ENCODE results near the gene ACADVL. TPM values are rescaled to one million over a fixed set of nuclear protein-coding genes. Genes with fewer than 3 reads are reported as not detected.
"Not testable (repeated sequence)": the region's sequence is repeated elsewhere in the genome, so short reads cannot be mapped to it uniquely, and the experiment has no call there.

ACADVL gene
- polyA plus RNA-seq (ENCODE audit: insufficient read length in 4 of 4) = 100 to 1,000 TPM; 318 to 561 (median 453) TPM

DNA sequence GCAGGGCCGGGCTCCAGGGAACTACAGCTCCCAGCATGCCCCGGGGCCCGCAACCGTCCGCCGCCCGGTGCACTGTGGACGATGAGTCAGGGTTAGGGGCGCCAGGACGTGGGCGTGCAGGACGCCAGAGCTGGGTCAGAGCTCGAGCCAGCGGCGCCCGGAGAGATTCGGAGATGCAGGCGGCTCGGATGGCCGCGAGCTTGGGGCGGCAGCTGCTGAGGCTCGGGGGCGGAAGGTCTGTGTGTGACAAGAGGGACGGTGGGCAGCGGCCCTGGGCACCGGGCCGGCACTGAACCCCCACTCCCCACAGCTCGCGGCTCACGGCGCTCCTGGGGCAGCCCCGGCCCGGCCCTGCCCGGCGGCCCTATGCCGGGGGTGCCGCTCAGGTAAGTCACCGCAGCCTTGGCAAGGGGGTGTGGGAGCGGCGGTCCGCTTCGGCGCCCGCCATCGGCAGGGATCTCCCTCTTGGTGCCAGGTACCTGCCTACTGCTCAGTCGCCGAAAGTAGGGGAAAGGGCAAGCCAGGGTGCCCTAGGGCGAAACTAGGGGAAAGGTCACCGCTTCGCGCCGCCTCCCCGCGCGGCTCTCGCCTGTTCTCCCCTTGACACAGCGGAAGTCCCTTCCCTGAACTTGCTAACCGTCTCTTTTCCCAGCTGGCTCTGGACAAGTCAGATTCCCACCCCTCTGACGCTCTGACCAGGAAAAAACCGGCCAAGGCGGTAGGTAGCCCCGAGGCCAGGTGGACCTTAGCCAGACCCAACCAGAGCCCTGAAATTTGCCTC lies at the start of gene ACADVL, which contains the start of gene DLG4:
ACADVL (plus strand) TSS at position 127 of the 781 bp plus-strand sequence; CDS start at position 174, 47 bp downstream.
DLG4 (minus strand) TSS at position 25 of the 781 bp plus-strand sequence.
- peak in 1 of 4 donors; percentile 74 for DNase-seq (ENCODE audit: low read depth in 4 of 4, low spot score in 3 of 4)

DNA sequence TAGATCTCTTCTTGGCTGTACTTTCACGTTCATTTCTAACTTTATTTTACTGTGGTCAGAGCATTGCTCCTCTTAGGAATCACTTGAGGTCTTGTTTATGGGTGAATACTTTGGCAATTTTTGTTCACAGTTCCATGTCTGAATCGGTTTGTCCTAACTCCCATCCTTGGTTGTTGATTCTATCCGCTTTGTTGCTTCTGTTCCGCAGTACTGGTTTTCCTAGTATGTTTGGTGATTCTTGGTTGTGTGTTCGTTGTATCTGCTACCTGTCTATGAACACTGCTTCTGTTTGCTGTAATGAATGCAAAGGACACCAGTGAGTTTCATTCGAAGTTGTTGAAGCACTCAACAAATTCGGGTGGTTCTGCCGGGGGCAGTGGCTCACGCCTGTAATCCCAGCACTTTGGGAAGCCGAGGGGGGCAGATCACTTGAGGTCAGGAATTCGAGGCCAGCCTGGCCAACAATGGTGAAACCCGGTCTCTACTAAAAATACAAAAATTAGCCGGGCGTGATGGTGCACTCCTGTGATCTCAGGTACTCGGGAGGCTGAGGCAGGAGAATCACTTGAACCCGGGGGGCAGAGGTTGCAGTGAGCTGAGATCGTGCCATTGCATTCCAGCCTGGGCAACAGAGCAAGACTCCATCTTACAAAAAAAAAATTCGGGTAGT lies 47.1 kb upstream of the ACADVL start:
- not testable (repeated sequence) for DNase-seq (ENCODE audit: low read depth in 4 of 4, low spot score in 3 of 4)

DNA sequence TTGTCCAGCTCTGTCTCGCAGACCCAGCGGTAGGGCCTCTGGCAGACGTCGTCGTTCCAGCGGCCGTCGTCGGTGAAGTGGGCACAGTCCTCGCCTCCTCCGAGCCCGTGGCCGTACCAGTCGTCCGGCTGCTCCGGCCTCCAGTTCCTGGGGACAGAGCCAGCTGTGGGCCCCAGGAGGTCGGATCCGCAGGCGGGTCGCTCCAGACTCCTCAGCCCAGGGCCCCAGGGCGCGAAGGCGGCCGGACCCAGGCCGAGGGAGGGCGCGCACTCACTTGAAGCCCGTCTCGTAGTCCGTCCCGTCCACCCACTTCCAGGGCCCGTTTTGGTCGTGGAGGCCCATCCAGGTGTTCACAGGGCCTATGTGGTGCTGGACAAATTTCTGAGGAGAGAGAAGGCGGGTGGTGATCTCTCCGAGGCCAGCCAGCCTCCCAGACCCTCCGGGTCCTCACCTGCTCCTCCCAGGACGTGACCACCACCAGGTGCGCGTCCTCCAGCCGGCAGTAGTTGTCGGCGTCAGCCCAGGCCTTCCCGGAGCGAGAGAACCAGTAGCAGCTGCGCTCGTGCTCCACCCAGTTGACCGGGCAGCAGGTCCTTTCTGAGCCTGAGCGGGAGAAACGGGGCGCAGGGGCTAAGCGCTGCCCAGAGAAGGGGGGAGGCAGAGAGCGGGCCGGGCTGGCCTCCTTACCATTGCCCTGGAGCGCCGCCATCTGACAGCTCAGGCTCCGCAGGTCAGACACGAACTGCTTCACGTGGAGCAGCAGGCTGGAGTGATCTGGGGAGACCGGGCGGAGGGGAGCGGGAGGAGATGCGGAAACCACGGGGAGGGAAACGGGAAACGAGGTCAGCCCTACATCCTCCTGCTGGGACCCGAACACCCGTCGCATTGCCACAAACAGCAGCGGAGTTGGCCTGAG lies 45.8 kb upstream of the ACADVL start:
- peak in 3 of 4 donors; percentile 33 to 46 (median 42) for DNase-seq (ENCODE audit: low read depth in 4 of 4, low spot score in 3 of 4)

DNA sequence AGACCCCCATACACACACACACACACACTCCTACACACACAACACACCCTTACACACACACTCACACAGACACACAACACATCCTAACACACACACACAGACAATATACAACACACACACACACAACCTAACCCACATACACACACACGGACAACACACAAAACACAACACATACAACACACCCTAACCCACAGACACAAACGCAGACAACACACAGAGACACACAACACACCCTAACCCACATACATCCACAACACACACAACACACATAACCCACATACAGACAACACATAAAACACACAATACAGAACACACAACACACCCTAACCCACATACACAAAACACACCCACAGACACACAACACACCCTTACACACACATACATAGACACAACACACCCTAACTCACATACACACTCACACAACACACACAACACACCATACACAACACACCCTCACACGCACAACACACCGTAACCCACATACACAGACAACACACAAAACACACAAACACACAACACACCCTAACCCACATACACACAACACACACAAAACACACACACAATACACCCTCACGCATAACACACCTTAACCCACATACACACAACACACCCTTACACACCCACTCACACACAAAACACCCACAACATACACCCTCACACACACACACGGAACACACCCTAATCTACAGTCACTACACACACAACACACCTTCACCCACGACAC lies 45.0 kb upstream of the ACADVL start:
- no peak for DNase-seq (ENCODE audit: low read depth in 4 of 4, low spot score in 3 of 4)

DNA sequence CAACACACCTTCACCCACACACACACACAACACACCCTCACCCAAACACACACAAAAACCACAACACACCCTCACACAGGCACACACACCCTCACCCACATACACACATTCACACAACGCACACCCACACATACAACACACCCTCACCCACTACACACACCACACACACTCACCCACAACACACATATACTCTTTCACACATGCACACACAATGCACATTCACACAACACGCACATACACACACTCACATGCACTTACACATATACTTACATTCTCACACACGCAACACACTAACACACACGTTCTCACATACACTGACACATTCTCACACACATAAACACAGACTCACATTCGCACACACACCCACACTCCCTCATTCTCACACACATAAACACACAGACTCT lies 44.4 kb upstream of the ACADVL start:
- DNase-seq (ENCODE audit: low read depth in 4 of 4, low spot score in 3 of 4) = no peak

DNA sequence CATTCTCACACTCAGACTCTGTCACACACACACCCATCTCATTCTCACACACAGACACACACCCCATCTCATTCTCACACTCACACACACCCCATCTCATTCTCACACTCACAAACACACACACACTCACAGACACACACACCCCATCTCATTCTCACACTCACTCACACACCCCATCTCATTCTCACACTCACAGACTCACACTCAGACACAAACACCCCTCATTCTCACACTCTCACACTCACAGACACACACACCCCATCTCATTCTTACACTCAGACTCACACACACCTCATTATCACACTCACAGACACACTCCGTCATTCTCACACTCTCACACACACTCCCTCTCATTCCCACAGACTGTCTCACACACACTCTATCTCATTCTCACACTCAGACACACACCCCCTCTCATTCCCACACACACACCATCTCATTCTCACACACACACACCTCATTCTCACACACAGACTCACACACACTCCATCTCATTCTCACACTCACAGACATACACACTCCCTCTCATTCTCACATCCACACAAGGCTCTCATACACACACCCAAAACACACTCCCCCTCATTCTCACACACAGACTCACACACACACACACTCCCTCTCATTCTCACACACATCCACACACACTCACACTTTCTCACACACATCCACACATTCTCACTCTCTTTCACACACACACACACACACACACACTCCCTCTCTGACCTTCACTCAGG lies 43.5 kb upstream of the ACADVL start:
- DNase-seq (ENCODE audit: low read depth in 4 of 4, low spot score in 3 of 4) = no peak

DNA sequence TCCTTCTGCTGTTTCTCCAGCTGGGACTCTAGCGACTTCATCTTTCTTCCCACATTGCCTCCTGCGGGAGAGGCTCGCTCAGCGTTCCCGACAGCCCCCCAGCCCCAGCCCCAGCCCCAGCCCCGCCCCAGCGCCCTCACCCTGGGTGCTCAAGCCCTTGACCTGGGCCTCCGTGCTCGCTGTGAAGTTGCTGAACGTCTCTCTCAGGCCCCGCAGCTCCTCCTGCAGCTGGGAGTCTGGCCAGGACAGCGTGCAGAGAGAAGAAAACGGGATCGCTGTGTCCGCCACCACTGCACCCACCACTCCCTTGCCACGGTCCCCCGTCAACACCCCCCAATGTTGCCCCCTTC lies 42.9 kb upstream of the ACADVL start:
- peak in 1 of 4 donors; percentile 28 for DNase-seq (ENCODE audit: low read depth in 4 of 4, low spot score in 3 of 4)

DNA sequence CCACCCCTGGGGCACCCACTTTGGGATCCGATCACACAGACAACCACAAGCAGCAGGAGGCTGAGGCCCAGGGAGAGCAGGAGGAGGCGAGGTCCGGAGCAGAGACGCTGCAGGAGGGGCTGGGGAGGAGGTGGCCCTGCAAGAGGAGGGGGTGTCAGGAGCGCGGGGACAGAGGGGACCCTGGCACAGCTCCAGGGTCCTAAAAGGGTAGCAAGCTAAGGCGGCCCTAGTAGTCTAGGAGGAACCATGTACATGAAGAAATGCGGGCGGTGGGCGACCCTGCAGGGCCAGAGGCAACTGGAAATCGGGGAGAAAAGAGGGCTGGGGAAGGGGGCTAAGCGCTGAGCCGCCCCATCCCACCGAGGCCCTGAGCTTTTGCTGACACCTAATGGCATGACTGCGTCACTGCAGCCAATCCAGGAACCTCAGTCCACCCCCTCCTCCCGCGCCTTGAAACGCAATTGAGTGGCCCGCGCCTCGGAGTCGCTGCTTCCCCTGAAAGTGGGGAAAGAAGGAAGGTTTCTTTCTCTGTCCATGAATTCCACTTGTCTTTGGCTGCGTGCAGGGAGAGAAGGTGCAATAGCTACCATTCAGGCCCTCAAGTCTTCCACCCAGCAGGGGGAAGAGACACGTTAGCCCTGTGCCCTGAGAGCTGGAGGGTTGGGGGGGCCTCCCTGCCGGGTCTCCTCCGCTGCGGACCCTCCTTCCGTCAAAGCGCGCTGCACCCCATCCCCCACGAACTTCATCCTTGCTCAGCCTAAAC lies 42.4 kb upstream of the ACADVL start:
- peak; percentile 66 to 80 (median 70) for DNase-seq (ENCODE audit: low read depth in 4 of 4, low spot score in 3 of 4)

DNA sequence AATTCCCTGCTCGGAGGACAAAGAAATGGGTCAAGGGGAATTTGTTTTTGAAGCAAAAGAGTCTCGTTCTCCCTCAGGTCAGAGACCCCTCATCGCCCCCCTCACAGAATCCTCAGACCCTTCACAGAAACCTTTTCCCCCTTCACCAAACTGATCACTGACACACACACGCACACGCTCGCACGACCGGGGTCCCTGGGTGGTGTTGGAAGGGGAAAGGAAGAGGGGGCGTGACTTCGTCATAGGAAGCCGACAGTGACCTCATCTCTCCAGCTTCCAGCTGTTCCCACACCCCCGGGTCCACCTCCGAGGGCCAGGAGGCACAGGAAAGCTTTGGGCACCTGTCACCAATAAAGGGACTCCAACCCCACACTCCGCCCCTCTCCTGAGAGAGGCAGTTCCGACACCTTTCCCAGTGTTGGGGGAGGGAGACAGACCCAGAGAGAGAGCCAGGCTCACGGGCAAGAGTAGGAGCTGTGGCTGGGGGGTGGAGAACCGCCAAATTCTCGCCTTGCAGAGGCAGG lies 41.7 kb upstream of the ACADVL start:
- peak in 2 of 4 donors; percentile 10 to 34 for DNase-seq (ENCODE audit: low read depth in 4 of 4, low spot score in 3 of 4)

DNA sequence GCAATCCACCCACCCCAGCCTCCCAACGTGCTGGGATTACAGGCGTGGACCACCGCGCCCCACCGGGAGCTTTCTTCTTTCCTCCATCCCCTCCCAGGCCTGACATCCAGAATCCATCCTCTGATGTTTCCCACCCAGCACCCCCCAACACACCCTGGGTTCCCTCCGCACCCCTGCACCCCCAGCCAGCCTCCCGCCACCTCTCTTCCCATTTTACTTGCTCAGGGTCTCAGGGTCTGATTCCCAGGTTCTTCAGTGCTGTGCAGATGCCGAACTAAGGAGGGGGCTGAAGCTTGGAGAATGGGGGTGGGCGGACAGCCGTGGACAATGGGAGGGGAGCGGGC lies 40.8 kb upstream of the ACADVL start:
- DNase-seq (ENCODE audit: low read depth in 4 of 4, low spot score in 3 of 4) = no peak

DNA sequence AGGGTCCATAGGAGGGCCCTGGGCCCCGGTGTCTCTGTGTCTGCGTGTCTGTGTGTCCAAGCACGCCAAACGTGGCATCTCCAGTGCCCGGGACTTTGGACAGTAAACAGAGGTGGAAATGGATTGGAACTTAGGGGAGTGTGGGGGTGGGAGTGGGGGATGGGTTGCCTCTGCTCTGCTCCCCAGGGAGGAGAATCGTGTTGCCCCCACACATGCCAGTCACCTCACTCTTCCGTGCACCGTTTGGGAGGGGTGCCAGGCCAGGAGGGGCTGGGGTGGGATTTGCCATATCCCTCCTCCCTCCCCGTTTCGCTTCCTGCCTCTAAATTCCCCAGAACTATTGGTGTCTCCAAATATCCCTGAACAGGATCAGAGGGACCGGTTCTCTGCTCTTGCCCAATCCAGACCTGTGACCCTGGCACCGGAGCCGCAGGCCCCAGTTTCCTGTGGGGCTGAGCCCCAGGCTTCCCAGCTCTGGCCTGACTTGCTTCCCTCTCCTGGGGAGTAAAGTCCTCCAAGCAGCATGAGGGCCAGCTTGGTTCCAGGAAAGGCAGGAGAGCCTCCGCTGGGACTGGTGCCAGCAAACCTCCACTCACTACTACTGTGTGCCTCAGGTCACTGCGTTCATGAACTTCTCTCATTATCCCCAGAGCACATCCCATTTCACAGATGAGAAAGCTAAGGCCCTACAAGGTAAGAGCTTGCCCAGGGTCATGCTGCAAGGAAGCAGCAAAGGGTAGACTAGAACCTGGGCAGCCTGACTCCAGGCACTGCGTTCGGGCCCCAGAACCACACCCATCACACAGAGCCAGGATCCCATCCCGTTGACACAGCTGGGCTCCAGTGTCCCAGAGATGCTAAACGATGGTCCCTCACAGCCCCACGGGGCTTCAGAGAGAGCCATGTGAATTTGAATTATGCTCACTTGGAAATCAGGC lies 40.2 kb upstream of the ACADVL start, which contains the start of gene ASGR1:
ASGR1 (minus strand) TSS at position 54 of the 938 bp plus-strand sequence. CDS start 807 bp downstream, outside the sequence.
- DNase-seq (ENCODE audit: low read depth in 4 of 4, low spot score in 3 of 4) = no peak

DNA sequence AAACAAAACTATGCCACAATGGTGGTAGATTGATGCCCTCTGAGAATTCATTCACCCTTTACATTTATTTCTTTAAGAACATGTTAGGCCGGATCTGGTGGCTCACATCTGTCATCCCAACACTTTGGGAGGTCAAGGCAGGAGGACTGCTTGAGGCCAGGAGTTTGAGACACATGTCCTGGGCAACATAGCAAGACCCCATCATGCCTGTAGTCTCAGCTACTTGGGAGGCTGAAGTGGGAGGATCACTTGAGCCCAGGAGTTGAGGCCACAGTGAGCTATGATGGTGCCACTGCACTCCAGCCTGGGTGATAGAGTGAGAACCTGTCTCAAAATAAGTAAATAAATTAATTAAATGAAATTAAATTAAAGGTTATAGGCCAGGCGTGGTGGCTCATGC lies 37.6 kb upstream of the ACADVL start:
- DNase-seq (ENCODE audit: low read depth in 4 of 4, low spot score in 3 of 4) = not testable (repeated sequence)

DNA sequence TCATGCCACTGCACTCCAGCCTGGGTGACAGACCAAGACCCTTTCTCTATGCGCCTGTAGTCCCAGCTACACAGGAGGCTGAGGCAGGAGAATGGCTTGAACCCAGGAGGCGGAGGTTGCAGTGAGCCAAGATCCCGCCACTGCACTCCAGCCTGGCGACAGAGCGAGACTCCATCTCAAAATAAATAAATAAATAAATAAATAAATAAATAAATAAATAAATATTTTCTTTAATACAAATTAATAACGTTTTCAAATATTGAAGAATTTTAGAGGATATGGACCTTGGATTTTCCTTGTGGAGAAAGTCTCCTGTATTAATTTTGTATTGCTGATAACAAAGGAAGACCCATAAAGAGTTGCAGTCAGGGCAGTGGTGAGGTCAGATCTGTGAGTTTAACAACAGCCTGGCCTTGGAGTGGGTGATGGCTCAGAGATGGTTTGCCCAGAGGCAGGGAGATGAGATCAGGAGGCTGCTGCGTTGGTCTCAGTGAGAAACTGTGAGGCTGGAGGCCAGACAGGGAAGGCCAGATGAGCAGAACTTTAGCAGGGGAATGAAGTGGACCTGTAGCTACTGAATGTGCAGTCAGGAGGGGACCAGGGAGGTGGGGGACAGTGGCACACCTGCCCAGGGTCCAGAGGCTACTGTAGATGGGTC lies 36.2 kb upstream of the ACADVL start:
- no peak for DNase-seq (ENCODE audit: low read depth in 4 of 4, low spot score in 3 of 4)

DNA sequence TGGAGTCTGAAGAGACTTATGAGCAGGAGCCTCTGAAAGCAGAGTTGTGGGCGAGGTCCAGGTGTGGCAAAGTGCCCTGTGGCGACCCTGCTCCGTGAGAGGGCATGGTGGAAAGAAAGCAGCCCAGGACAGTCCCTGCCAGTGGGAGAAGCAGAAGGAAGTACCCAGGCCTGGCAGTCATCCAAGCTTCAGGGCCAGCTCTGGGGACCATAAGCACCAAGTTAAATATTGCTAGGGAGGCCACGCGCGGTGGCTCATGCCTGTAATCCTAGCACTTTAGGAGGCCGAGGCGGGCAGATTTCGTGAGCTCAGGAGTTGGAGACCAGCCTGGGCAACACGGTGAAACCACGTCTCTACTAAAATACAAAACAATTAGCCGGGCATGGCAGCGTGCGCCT lies 35.6 kb upstream of the ACADVL start:
- DNase-seq (ENCODE audit: low read depth in 4 of 4, low spot score in 3 of 4) = peak in 3 of 4 donors; percentile 36 to 65 (median 60)

DNA sequence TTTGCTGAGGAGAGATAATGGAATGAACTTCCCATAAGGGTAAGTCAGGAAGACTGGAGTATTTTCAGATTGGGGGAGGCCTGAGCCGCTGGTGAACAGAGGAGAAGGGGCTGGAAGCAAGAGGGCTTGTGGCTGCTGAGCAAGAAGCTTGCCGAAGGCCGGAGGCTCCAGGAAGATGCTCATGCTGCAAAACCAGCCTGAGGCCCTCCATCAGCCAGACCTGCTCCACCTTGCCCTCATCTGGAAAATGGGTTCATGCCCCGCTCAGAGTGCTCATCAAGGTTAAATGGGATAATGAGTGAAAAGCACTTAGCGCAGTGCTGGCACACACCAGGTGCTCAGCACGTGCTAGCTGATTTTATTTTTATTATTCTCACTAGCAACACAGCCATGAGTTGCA lies 35.1 kb upstream of the ACADVL start:
- no peak for DNase-seq (ENCODE audit: low read depth in 4 of 4, low spot score in 3 of 4)

DNA sequence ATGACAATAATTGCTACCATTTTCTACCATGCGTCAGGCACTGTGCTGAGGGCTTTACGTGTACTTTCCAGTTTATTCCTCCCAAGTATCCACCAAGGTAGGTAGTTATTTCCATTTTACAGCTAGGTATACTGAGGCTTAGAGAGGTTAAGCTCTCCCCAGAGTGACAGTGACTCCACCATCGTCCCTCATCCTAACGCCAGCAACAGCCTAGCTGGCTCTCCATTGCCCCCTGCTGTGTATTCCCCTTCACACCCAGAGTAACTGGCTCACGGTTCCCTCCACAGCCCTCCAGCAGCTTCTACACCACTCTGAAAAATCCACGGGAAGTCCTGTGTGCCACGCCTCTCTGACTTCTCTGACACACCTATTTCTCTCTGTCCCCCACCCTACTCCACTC lies 33.5 kb upstream of the ACADVL start:
- DNase-seq (ENCODE audit: low read depth in 4 of 4, low spot score in 3 of 4) = no peak

Data from left renal pelvis (tissue), 4 donors.